ENCODE data around the gene EHMT2.

DNA sequence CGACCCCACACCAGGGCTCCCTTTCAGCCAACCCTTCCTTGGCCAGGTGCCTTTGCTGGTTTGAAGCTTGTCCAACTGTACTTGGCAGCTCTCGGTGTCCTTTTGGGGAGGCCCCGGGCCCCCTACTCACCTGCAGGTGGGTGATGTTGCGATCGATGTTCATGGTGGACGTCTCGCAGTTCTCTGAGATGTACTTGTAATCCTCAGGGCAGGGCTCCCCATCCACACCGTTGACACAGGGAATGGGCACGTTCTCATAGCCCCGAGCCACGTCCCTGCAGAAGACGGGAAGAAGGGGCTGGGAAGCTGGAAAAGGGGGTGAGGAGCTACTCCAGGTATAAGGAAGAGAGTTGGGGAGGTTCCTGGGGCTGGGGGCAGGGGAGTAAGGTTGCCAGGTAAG is 13.8 kb downstream of the EHMT2 start:
- TF ChIP-seq, protein P1, sequence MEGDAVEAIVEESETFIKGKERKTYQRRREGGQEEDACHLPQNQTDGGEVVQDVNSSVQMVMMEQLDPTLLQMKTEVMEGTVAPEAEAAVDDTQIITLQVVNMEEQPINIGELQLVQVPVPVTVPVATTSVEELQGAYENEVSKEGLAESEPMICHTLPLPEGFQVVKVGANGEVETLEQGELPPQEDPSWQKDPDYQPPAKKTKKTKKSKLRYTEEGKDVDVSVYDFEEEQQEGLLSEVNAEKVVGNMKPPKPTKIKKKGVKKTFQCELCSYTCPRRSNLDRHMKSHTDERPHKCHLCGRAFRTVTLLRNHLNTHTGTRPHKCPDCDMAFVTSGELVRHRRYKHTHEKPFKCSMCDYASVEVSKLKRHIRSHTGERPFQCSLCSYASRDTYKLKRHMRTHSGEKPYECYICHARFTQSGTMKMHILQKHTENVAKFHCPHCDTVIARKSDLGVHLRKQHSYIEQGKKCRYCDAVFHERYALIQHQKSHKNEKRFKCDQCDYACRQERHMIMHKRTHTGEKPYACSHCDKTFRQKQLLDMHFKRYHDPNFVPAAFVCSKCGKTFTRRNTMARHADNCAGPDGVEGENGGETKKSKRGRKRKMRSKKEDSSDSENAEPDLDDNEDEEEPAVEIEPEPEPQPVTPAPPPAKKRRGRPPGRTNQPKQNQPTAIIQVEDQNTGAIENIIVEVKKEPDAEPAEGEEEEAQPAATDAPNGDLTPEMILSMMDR (conservative IDR thresholded peaks at IDR 0.05), result no peak
- TF ChIP-seq ZFX (IDR thresholded peaks at IDR 0.05), result no peak

Data from C4-2B (cell line).